ENCODE results near the gene NEK6. TPM values are rescaled to one million over a fixed set of nuclear protein-coding genes. Genes with fewer than 3 reads are reported as not detected.

The NEK6 gene
- total and polyA plus RNA-seq, 2 of the 8 experiments (the other 6 are each of a cell fraction or from before 2014, with no cell fraction given): 17.7 to 19.7 TPM

DNA sequence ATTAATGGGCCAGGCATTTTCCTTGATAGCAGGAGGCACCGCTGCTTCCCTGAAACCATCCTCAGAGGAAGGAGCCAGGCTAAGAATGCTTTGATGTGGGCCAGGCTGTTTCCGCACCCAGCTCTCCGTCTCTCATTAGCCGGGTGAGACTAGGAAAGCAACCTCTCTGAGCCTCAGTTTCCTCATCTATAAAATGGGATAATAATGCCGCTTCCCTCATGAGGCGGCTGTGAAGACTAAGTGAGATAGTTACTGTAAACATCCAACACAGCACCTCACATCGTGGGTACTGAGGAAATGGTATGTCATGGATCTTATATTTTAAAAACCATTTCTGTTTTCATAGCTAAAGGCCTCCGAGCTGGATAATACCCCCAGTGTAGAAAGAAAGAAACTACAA is 46.5 kb downstream of the NEK6 start:
- H3K23ac ChIP-seq (ENCODE audit: insufficient read length): no peak overlapping the region
- 91% methylated on average over 8 of the region's 8 CpGs; no CpG with 5 or more reads in 1 of the 2 experiments for WGBS, 2 experiments (ENCODE audit: extremely low coverage in 1 of 2, insufficient coverage in 1 of 2, insufficient read length in 1 of 2, insufficient replicate concordance in 2 of 2, low coverage in 1 of 2, low lambda C conversion rate in 2 of 2, missing lambda C conversion rate in 1 of 2)
- TF ChIP-seq ZNF274 (IDR thresholded peaks at IDR 0.05; ENCODE audit: borderline replicate concordance, extremely low read depth, low read length): no peak
- H2BK15ac ChIP-seq (ENCODE audit: low read length): no peak overlapping the region
- H3K4ac ChIP-seq (replicated peaks; ENCODE audit: insufficient read length, low read depth, low read length): no peak overlapping the region
- no peaks in the 10 kb centered on the region for H3K23me2 ChIP-seq (ENCODE audit: low read depth, low read length)
- no peak overlapping the region for H3K14ac ChIP-seq (ENCODE audit: insufficient read length)
- no peak overlapping the region for H2BK20ac ChIP-seq (ENCODE audit: low read length)
- FAIRE-seq (no peak), DNase-seq (ENCODE audit: low read depth in 1 of 2, low spot score in 2 of 2) (no peak)
- H2BK12ac ChIP-seq (ENCODE audit: low read depth, low read length): no peak overlapping the region
- H3K4me3 ChIP-seq (ENCODE audit: extremely low read depth in 1 of 4, insufficient read depth in 2 of 4, low read depth in 3 of 4, low read length in 4 of 4): no peak overlapping the region
- no peaks in the 10 kb centered on the region for H3K9me3 ChIP-seq (ENCODE audit: insufficient read depth in 2 of 2, low read depth in 1 of 2, low read length in 1 of 2)
- H4K8ac ChIP-seq (ENCODE audit: extremely low read depth, insufficient read depth, low read length): no peak overlapping the region
- H3K18ac ChIP-seq (ENCODE audit: extremely low read depth, low read length): no peak overlapping the region
- peaks cover 0 to 7% (median 6%) of the 10 kb centered on the region in 4 experiments; a peak in 5 of 7 replicates for H3K4me1 ChIP-seq (replicated peaks in 1 of 4; ENCODE audit: control insufficient read depth in 3 of 4, insufficient read depth in 4 of 4, low read length in 3 of 4)
- H3K79me2 ChIP-seq (ENCODE audit: control insufficient read depth in 1 of 2, insufficient read depth in 2 of 2, low read length in 2 of 2): no peaks in the 10 kb centered on the region
- ChIA-PET CTCF (ENCODE audit: partially characterized antibody) (interaction anchor here (1.1 to 3.9 kb wide), 8 partner anchors 12 to 182 kb away, joined by 3 to 24 read pairs (median 6); no protein-coding TSS in a partner anchor), POLR2A (ENCODE audit: partially characterized antibody) (no interaction called here)
- no peak overlapping the region for H2AFZ ChIP-seq (ENCODE audit: low read length)
- peaks cover 2% of the 10 kb centered on the region for H3K79me1 ChIP-seq (ENCODE audit: low read depth, low read length)
- no peaks in the 10 kb centered on the region for H3K27me3 ChIP-seq (replicated peaks in 1 of 4; ENCODE audit: control insufficient read depth in 3 of 4, extremely low read depth in 1 of 4, insufficient read depth in 3 of 4, low read length in 3 of 4)
- no peak overlapping the region for H4K91ac ChIP-seq (replicated peaks; ENCODE audit: insufficient read length, low read length)
- H3K27ac ChIP-seq (ENCODE audit: low read depth, low read length): no peak overlapping the region
- H4K5ac ChIP-seq (ENCODE audit: insufficient read length, low read depth, low read length): no peak overlapping the region
- H3K9ac ChIP-seq (replicated peaks in 1 of 4; ENCODE audit: extremely low read depth in 1 of 4, low read depth in 3 of 4, low read length in 3 of 4): no peak overlapping the region
- H3K36me3 ChIP-seq (ENCODE audit: control insufficient read depth in 2 of 4, insufficient read depth in 4 of 4, low read length in 3 of 4): no peaks in the 10 kb centered on the region
- no peak overlapping the region for H3K56ac ChIP-seq (replicated peaks; ENCODE audit: insufficient read length, low read depth, low read length)
- no peak overlapping the region for H2BK5ac ChIP-seq (ENCODE audit: low read depth, low read length)
- H2AK5ac ChIP-seq (ENCODE audit: low read depth, low read length): no peak overlapping the region
- no peak overlapping the region for H2BK120ac ChIP-seq (replicated peaks; ENCODE audit: low read depth, low read length)
- H3K4me2 ChIP-seq (ENCODE audit: insufficient read depth in 1 of 2, low read depth in 2 of 2, low read length in 2 of 2): no peak overlapping the region
- peaks cover 0 to 4% of the 10 kb centered on the region in 2 experiments for H4K20me1 ChIP-seq (replicated peaks in 1 of 2; ENCODE audit: control insufficient read depth in 1 of 2, insufficient read depth in 2 of 2, low read length in 2 of 2)

Data from H1 (cell line).